Smooth muscle cell of the umbilical artery (primary cell): Measurements from ENCODE around the gene WDR48. TPM values are rescaled to one million over a fixed set of nuclear protein-coding genes. Genes with fewer than 3 reads are reported as not detected.

ENCODE experiments used
- total RNA-seq: library from RNA; depleted of rRNA; stranded (reverse); fragments of >200 nt; gene quantifications from 2 replicates; pipeline ENCODE4 v1.2.3, GENCODE V29; 2014

Gene WDR48
- total RNA-seq: 36.2 and 38.1 TPM in 2 replicates

GRCh38 chr3:39051649-39052561, at the start of gene WDR48, which contains the start of gene SCN11A:
WDR48 (plus strand) TSS chr3:39052016; CDS start chr3:39052026, 10 bp downstream.
SCN11A (minus strand) TSS chr3:39051944; CDS start chr3:38950362, 101,582 bp downstream.

GRCh38 chr3:39107388-39108199, 55.8 kb downstream of the WDR48 start, which contains the start of the genes GORASP1 and TTC21A:
GORASP1 (minus strand) TSS chr3:39107627; CDS start chr3:39107541, 86 bp downstream.
TTC21A (plus strand) TSS chr3:39107680; CDS start chr3:39107838, 158 bp downstream.

Other genes starting within 250 kb of the WDR48 start
- not detected in 2 replicates for gene SCN10A, start 235.8 kb upstream of the WDR48 start, total RNA-seq
- gene SCN11A, start 72 bp upstream of the WDR48 start, total RNA-seq: not detected in 2 replicates
- 41.0 and 49.5 TPM in 2 replicates for gene GORASP1, start 55.6 kb downstream of the WDR48 start, total RNA-seq
- gene TTC21A, start 55.7 kb downstream of the WDR48 start, total RNA-seq: 3.0 and 3.5 TPM in 2 replicates
- gene CSRNP1, start 101.6 kb downstream of the WDR48 start, total RNA-seq: 17.4 and 18.1 TPM in 2 replicates
- gene XIRP1, start 140.6 kb downstream of the WDR48 start, total RNA-seq: 0.05 TPM in 1 of 2 replicates, not detected in the other
- not detected in 2 replicates for gene CX3CR1, start 228.0 kb downstream of the WDR48 start, total RNA-seq